ENCODE data around the gene PODNL1.
A peak's percentile ranks its signal among the peaks of the same experiment; 100 is the strongest.
"Not testable (repeated sequence)": the region's sequence is repeated elsewhere in the genome, so short reads cannot be mapped to it uniquely, and the experiment has no call there.

PODNL1 gene

DNA sequence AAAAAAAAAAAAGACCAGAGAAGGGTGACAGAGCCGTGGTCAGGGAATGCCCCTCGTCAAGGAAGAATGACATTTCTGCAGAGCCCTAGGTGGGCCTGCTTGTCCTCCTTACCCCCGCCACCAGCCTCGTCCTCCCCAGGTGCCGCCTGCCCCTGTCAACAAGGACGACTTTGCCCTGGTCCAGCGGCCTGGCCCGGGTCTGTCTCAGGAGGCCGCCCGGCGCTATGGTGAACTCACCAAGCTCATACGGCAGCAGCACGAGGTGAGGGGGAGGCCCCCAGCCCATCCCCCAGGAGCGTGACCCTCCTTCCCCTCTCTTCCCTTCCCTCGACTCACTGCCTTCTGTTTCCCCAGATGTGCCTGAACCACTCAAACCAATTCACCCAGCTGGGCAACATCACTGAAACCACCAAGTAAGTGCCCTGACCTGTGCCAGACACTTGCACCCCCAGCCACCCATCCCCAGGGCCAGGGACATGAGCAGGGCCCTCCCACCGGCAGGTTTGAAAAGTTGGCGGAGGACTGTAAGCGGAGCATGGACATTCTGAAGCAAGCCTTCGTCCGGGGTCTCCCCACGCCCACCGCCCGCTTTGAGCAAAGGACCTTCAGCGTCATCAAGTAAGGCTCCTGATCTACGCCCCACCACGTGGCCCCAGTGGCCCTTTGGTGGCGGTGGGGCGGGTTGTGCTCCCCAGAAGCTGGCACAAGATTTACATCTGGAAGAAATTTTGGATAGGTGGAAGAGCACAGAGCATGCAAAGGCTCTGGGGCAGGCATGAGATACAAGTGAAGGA lies 14.8 kb downstream of the PODNL1 start:
- no peak for DNase-seq

DNA sequence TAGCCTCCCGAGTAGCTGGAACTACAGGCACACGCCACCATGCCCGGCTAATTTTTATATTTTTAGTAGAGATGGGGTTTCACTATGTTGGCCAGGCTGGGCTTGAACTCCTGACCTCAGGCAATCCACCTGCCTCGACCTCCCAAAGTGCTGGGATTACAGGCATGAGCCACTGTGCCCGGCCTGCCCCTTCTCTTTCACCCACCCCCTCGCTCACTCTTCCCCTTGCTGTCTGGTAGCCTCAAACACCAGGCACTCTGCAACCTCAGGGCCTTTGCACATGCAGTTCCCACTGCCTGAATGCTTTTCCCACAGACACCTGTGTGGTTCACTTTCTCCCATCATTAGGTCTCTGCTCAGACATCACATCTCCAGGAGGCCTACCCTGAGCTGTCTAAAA lies 16.1 kb downstream of the PODNL1 start:
- DNase-seq: not testable (repeated sequence)

GRCh38 chr19:13920940-13921747 lies 17.1 kb downstream of the PODNL1 start:
- no peak for DNase-seq

GRCh38 chr19:13920524-13920923 lies 17.7 kb downstream of the PODNL1 start:
- no peak for DNase-seq

- DNase-seq: no peak
Observed at GRCh38 chr19:13918726-13919411, 19.3 kb downstream of the PODNL1 start.

DNA sequence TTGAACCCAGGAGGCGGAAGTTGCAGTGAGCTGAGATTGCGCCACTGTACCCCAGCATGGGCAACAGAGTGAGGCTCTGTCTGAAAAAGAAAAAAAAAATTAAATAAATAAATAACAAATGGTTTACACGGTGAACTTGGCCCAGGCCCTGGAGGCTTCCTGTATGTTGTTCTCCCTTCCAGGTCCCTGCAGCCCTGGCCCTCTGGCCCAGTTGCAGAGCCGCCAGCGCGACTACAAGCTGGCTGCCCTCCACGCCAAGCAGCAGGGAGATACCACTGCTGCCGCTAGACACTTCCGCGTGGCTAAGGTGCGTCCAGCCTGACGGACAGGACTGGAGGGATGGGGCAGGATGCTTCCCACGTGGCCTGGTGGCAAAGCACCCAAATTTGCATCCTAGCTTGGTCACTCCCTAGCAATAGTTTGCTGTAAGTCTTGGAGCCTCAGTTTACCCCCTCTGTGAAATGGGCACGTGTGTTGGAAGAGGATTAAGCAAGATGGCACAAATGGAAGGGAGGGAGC lies 20.3 kb downstream of the PODNL1 start:
- no peak for DNase-seq

DNA sequence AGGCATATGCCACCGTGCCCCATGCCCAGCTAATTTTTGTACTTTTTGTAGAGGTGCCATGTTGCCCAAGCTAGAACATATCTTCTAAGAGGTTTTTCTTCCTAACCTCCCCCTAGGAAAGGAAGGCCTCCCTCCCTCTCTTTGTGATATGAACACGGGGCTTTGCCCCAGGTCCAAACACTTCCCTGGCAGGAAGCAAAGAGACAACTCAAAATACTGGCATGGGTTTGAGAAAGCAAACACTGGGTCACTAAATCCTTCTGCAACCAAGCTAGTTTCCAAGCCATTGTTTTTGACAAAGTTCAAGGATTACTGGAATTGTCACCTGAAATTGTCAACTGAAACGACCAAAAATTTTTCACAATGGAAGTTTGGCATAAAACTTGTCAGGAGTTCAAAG lies 23.4 kb downstream of the PODNL1 start:
- no peak for DNase-seq

GRCh38 chr19:13913352-13913751 lies 24.9 kb downstream of the PODNL1 start:
- no peak for DNase-seq

DNA sequence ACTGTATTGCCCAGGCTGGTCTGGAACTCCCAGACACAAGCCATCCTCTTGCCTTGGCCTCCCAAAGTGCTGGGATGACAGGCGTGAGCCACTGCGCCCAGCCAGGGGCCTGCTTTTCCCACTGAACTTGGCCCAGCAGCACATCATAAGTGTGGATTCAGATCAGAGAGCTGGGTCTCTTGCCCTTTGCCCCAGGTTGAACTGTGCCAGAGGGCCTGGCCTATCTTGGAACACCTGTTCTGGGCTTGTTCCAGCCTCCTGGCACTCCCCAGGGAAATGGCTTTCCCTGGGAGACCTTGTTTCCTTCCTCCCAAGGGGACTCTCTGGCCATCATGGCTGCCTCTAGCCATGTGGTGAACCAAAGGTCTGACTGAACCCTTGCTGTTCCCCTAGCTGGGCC lies 28.8 kb downstream of the PODNL1 start:
- DNase-seq: no peak

DNA sequence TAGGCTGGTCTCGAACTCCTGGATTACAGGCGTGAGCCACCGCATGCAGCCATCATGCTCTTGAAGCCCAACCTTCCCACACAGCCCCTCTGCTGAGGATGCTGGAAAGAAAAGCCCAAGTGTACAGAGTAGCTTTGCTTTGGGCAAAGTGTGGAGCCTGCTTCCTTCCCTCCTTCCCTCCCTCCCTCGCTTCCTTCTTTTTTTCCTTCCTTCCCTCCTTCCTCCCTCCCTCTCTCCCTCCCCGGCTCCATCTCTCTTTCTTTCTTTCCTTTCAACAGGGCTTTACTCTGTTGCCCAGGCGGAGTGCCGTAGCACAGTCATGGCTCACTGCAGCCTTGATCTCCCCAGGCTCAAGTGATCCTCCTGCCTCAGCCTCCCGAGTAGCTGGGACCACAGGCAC lies 29.5 kb downstream of the PODNL1 start:
- no peak for DNase-seq

GRCh38 chr19:13906910-13907309 lies 31.3 kb downstream of the PODNL1 start:
- no peak for DNase-seq

DNA sequence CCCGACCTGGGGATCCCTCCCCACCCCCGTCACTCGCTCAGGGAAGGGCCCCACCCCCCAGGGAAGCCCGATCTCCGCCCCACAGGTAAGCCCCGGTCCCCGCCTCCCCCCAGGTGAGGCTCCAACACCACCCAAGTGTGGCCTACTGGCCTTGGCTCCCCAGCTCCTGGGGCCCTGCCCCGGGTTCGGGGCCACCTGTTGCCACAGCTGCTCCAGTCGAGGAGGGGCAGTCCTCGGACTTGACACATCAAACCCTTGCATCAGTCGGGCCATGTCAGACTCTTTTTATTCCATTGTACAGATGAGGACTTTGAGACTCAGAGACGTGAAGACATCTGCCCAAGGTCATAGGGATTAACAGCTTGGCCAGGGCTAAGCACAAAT lies 31.7 kb downstream of the PODNL1 start:
- DNase-seq: no peak

GRCh38 chr19:13905634-13906520 lies 32.3 kb downstream of the PODNL1 start, which contains the start of the genes BRME1 and CC2D1A:
TSS of gene BRME1 (minus strand) at chr19:13906117. CDS start at chr19:13904892, 1,225 bp downstream.
TSS of gene CC2D1A (plus strand) at chr19:13906201. CDS start at chr19:13906442, 241 bp downstream.
- DNase-seq: peak; percentile 38

DNA sequence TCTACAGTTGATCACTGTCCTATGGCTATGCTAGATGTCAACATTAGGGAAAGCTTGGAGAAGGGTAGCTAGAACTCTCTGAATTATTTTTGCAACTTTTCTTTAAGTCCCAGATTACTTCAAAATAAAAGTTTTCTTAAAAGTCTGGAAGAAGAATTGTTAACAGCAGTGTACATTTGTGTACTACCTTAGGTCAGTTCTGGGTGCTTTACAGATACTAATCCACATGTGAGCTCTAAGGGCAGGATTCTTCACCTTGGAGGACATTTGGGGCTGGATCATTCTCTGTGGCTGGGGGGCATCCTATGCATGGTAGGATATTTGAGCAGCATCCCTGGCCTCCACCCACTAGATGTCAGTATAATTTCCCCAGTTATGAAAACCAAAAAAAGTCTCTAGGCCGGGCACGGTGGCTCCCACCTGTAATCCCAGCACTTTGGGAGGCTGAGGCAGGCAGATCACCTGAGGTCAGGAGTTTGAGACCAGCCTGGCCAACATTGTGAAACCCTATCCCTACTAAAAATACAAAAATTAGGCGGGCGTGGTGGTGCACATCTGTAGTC lies 35.1 kb downstream of the PODNL1 start:
- no peak for DNase-seq

DNA sequence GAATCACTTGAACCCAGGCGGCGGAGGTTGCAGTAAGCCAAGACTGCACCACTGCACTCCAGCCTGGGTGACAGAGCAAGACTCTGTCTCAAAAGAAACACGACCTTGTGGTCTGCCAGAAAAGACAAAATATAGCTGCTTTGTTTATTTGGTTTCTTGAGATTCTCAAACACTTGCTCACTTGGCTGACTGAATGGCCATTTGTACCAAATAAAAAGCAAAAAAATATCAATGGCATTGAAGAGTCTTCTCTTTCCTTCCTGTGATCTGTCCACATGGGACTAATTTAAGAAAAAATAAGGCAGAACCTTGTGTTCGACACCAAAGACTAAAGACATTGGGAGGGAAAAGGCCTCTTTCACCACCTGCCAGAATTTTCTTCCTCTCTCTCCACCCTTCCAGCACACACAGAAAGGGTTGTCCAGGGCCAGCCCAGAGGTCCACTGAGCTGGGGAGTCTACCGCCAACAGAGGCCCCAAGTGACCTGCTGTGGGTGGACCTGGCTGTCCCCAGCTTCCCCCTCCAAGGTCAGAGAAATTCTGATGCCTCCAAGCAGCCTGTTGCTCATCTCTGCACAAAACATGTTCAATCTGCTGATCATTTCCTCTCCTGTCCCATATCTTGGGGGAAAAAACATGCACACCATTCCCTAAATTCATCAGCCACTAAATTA lies 38.2 kb downstream of the PODNL1 start:
- DNase-seq: no peak

DNA sequence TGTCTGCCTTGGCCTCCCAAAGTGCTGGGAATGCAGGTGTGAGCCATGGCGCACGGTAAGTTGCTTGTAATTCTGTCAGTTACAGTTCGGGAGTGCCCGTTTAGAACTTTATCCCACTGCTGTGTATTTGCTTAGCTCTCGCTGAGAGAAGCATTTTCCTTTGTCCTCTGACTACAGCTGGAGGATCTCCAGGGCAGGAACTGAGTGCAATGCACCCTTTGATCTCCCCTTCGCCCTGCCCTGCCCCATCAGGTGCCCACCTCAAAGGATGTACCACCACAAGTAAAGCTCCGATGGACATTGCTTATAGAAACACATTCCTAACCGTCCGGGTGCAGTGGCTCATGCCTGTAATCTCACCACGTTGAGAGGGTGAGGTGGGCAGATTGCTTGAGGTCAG lies 38.8 kb downstream of the PODNL1 start:
- no peak for DNase-seq

GRCh38 chr19:13896227-13896626 lies 42.0 kb downstream of the PODNL1 start:
- DNase-seq: no peak

DNA sequence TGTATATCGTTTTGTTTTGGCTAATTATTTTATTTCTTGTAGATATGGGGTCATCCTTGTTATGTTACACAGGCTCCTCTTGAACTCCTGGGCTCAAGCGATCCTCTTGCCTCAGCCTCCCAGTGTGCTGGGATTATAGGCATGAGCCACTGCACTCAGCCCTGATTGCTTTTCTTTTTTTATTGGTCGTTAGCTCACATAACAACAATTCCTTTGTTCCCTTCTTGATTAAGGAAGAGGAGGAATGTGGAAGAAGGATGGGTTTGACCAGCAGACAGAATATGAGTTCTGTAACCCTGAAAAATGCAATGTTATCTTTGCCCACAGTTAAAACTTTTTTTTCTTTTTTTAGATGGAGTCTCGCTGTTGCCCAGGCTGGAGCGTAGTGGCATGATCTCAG lies 43.7 kb downstream of the PODNL1 start:
- DNase-seq: no peak

- no peak for DNase-seq
Observed at GRCh38 chr19:13892870-13893269, 45.3 kb downstream of the PODNL1 start.

GRCh38 chr19:13890136-13890535 lies 48.1 kb downstream of the PODNL1 start:
- DNase-seq: no peak

DNA sequence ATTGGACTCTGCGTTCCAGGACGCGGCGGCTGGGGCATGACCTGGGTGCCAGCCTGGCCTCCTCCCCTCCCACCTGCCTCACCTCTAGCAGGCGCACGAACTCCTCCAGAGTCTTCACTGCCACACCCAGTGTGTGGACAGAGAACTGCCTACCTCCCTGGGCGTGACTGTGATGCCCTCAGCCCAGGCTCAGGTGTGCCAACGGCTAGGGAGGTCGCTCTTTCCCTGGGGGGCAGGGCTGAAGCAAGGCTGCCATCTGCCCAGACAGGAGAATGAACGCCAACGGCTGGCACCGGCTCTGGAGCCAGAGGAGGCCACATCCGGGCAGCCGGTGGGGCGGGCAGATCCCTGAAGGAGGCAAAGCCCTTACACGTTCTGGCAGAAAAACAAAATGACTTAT lies 49.9 kb downstream of the PODNL1 start:
- DNase-seq: no peak

Measured in cortex of kidney (tissue), 1 donor.